Retina (tissue), 1 donor: ENCODE data around the gene KCND2.

Source experiments
- DNase-seq: peaks from one replicate; pipeline ENCODE4 v3.0.0-alpha.2; 2016

Gene KCND2

DNA sequence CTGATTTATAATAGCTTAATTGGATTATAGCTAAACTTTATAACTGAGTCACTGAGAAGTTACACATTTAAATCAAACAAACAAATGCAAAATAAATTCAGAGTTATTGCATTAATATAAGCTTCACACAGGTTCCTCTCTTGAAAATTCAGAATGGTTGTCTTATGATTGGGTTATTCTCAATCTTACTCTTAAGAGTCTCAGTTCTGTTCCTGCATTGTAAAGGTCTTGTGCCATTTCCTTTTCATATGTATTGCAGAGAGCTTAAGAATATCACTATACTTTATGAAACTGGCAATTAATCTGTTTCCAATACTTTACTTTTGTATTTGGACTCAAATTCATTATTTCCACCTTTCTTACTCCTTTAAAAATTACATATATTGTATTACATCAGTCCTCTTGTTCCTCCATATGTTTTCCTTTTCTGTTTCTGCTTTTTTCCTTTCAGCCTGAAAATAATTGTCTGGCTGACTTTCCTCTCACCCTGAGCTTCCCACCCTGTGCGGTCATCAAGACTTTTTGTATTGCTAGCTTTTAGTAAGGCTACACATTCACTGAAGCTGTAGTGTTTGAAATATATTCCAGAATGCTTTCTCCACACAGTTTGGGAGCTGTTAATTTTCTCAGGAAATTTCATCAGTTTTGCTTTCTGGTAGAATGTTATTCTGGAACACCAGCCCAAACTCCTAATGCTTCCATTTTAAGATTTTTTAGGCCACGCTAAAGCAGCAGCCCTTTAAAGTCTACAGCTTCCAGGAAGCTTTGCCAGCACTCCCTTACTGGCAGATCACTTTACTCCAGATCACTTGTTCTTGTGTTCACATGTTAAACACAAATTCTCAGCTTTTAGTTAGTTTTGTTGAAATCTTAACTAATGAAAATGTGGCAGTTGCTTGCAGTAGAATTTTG lies 139.4 kb downstream of the KCND2 start:
- DNase-seq, result no peak

GRCh38 chr7:120413164-120413563 lies 140.2 kb downstream of the KCND2 start:
- no peak for DNase-seq

GRCh38 chr7:120417244-120417979 lies 144.4 kb downstream of the KCND2 start:
- DNase-seq, result no peak

DNA sequence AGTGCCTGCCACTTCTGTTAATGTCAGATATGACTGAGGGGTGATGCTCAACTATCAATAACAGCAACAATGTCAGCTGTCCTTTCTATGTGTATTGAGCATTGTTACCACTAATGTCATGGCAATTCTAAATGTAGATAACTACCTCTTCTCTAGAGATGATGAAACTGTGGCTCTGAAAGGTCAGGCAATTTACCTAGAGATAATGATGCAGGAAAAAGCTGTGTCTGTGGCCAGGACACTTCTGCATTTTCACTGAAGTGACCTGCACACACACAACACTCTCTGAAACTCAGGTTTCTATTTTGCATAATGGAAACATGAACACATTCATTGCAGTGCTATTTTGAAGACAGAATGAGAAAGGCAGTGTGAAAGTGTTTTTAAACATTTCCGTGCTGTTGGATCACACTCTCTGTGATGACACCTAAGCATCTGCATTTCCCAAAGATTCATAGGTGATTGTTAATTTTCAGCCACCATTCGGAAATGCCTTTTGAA lies 148.2 kb downstream of the KCND2 start:
- DNase-seq, result no peak

GRCh38 chr7:120431016-120431415 lies 158.0 kb downstream of the KCND2 start:
- no peak for DNase-seq

- no peak for DNase-seq
Observed at GRCh38 chr7:120436487-120437060, 163.6 kb downstream of the KCND2 start.

DNA sequence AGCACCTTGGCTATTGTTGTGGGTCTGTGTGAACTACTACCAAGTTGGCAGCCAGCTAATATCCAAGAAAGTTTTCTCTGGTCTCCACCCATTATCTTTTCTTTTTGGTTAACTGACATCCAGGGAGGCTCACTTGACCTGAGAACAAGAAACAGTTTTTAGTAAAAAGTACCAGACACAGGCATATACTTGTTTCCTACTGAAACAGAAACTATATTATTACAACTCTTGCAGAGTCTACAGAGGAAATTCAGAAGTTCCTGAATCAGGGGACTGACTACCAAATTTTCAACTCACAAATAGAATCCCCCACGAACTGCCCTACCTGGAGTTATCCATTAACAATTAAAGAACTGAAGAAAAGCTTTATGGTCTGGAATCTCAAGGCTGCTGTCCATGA lies 168.9 kb downstream of the KCND2 start:
- no peak for DNase-seq

DNA sequence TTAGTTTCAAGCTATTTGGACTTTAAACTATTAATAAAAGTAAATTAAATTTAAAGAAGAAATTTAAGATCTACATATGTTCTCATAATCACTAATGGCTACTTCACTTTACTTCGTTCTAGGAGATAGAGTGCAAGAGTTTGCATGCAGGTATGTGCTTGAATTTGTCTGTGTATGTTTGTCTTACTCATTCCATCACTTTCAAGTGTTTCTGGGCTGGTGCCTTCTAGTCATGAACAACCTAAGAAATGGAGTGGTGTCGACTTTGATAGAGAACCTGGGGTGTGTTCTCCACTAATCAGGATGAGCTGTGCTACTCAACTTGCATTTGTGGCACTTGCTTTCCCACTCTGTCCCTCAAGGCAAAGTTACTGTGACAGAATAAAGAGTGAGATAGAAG lies 169.9 kb downstream of the KCND2 start:
- no peak for DNase-seq

DNA sequence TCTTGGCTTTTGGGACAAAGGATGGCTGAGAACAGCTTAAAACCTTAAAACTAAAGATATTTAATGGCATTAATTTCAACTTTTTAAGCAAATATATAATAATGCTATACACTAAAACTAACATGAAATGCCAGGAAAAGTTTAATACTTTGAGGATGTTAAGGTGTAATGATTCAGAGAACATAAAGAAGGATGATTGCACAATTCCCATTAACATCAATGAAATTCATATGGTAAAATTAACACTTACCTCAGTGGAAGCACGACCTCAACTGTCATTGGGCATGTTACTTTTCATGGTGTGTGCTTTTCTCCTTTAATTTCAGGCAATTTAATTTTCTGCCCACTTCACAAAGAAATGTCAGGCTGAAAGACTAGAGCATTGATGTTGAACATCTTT lies 171.7 kb downstream of the KCND2 start:
- no peak for DNase-seq

DNA sequence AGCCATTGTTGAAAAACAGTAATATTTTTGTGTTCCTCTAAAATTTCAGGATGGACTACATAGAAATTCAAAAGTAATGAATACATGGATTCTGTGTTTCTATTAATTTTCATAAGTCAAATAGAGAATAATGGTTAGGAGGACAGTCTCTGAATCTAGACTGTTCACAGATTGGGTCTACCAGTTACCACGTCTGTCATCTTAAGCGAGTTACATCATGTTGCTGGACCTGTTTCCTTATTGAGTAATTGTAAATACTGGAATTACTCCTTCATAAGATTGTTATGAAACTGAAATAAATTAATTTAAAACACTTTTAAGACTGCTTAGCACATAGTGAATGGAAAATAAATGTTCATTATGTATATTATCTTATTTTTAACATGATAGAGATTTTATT lies 172.3 kb downstream of the KCND2 start:
- no peak for DNase-seq

DNA sequence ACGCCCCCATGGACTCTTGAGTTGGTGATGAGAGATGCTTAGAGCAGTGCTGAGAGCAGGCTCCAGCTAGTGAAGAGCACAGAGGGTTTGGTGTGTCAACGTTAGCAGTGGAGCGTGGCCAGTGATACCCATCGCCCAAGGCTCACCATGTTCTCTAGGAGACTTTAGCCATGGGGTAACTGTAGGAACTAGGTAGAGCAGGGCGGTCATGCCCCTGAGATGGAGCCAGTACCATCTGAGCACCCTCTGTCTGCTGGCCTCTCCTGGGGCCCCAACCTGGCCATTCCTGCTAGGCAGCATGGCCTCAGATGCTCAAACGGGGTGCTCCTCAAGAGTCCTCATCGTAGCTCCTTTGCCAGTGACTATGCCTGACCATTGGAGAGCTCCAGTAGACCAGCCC lies 179.7 kb downstream of the KCND2 start:
- DNase-seq, result no peak

GRCh38 chr7:120456699-120457098 lies 183.7 kb downstream of the KCND2 start:
- no peak for DNase-seq

DNA sequence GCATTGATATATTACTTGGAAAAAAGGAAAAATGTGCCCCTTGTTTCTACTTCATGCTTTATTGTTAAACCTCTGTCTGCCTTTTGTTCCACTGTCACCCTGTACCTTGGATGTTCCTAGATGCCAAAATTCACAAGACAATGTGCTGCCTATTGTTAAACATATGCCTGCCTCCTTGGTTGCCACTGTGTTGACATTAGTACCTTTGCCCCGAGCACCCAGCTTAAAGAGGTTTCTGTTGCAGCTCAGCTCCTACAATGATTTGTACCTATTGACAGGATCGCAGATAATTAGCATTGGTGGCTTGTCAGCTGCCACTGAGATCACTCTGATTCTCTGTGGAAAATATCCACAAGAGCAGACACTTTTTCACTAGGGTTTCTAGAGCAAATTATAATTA lies 188.0 kb downstream of the KCND2 start:
- DNase-seq, result no peak

GRCh38 chr7:120462991-120463390 lies 190.0 kb downstream of the KCND2 start:
- DNase-seq, result no peak

DNA sequence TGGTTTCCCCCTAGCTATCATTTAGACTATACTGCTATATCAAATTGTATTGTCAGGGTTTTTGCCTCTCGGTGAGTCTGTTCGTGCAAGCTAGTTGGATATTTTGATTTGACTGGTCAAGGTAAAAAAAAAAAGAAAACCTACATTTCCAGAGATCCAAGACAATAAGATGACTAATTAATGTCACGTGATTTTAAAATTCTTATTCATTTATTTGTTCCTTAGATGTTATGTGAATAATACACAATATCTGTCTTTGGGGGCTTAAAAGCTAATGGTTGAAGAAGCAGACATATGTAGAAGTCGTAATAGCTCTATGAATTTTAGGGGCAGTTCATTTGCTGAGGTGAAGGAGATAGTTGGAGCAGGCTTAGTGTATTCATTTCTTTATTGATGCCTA lies 191.1 kb downstream of the KCND2 start:
- DNase-seq, result no peak

GRCh38 chr7:120467676-120468075 lies 194.7 kb downstream of the KCND2 start:
- DNase-seq, result no peak

GRCh38 chr7:120468611-120469010 lies 195.6 kb downstream of the KCND2 start:
- DNase-seq, result no peak

DNA sequence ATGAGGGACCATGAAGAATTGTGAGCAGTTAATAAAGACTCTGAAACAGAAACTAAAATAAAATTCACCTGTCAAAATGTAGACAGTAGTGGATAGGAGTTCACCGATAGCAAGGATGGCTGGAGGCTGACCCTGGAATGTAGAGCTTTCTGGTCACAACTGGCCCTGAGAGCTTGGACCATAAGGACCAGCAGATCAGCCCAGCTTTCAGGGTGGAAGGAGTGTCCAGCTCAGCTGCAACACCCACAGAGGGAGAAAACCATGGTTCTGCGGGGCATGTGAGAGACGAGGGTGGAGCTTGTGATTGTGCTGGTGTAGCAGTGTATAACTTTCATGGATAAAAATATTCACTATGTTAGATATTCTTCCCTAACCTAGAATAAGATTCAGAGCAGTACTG lies 199.9 kb downstream of the KCND2 start:
- no peak for DNase-seq

GRCh38 chr7:120473352-120473751 lies 200.4 kb downstream of the KCND2 start:
- DNase-seq, result no peak

GRCh38 chr7:120475994-120476393 lies 203.0 kb downstream of the KCND2 start:
- DNase-seq, result no peak

DNA sequence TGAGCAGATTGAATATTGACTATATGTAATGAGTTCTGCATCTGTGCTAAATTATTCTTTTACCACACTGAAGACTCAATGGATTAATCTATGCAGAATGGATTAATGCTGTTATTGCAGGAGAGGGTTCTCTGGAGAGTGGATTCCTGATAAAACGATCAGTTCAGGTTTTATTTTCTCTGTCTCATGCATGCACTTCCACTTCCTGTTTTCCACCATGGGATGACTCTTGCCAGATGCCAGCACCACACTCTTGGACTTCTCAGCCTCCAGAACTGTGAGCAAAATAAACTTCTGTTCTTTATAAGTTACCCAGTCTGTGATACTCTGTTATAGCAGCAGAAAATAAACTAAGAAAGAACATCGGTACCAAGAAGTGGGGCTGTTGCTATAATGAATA lies 207.5 kb downstream of the KCND2 start:
- no peak for DNase-seq

- DNase-seq, result no peak
Observed at GRCh38 chr7:120480930-120481329, 208.0 kb downstream of the KCND2 start.

DNA sequence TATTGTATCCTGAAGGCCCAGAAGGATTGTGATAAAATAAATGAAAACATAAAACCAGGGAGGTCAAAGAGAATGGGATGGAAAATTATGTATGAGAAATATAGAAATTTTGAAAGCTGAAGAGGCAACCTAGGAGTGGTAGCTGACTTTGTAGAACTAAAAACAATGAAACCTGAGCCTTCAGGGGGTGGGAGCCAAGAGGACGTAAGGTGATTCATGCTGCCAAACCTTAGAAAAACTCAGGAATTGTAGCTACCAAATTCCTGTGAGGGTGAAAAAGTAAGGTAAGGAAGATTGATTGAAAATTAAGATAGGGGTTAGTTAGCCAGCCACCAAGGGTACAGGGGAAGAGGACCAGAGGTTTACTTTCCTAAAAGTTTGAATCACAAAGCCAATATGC lies 213.2 kb downstream of the KCND2 start:
- no peak for DNase-seq

DNA sequence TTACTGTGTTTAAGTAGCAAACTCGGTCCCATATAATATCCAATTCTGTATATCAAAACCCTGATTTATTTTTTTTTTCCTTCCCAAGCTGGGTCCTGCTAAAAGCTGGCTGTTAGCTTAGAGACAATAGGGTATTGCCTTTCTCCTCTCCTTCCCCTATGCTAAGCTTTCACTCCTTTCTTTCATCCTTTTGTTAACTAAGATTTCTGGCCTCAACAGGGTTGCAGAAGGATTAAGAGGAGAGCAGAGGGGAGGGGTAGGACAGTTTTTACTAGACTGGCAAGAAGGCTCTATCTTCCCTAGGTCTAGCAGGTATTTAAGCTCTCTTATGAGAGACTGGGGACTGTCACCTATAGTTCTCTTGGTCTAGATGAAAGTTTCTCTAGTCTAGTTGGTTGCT lies 229.2 kb downstream of the KCND2 start:
- no peak for DNase-seq
